Measurements from ENCODE around the gene SHMT1.

- TF ChIP-seq POLR2A (IDR thresholded peaks at IDR 0.05) (no peak), CTCF (IDR thresholded peaks at IDR 0.05 in 8 of 11, conservative IDR thresholded peaks at IDR 0.05 in 3 of 11) (no peak)
Observed at GRCh38 chr17:18281788-18282187, 81.6 kb downstream of the SHMT1 start.

All from spleen (tissue), 7 donors.